Stomach (tissue), 4 donors: ENCODE results near the gene FAM120A.

Source experiments
- CTCF ChIP-seq, 7 experiments: fragments of 450-650 bp in 4 of 7; fragments of 200-600 bp in 3 of 7; sonication (generic) in 3 of 7; IDR thresholded peaks; one replicate each; pipeline ENCODE4 v1.5.1; 2016 to 2019; ENCODE audit warnings: antibody characterized with exemption in 7 of 7, control low read depth in 2 of 7, mild to moderate bottlenecking in 1 of 7
- EP300 ChIP-seq: sonication (generic); formaldehyde crosslinking; IDR thresholded peaks from one replicate; pipeline ENCODE4 v1.6.1; 2017; ENCODE audit warnings: antibody characterized with exemption
- POLR2A ChIP-seq, 4 donors: fragments of 450-650 bp; IDR thresholded peaks; one replicate each; pipeline ENCODE4 v1.6.1; 2016; ENCODE audit warnings: antibody characterized with exemption in 4 of 4, control low read depth in 2 of 4, mild to moderate bottlenecking in 1 of 4, moderate library complexity in 1 of 4
- POLR2AphosphoS5 ChIP-seq, 3 donors: sonication (generic); formaldehyde crosslinking; IDR thresholded peaks; one replicate each; pipeline ENCODE4 v1.6.1; 2016; ENCODE audit warnings: antibody characterized with exemption in 3 of 3

- TF ChIP-seq CTCF (IDR thresholded peaks at IDR 0.05) (no peak), POLR2A (IDR thresholded peaks at IDR 0.05) (no peak), POLR2AphosphoS5 (IDR thresholded peaks at IDR 0.05) (no peak), EP300 (no peak)
These were observed 32.0 kb downstream of the FAM120A start for GRCh38 chr9:93483497-93483896.
